OCI-LY1 (cell line): ENCODE measurements around the gene STARD13.

Experiments used
- EZH2 ChIP-seq: fragments of 200-600 bp; sonication (generic), shearing (Covaris generic); IDR thresholded peaks from 2 replicates; pipeline ENCODE4 v1.8.0; 2017; ENCODE audit warnings: borderline replicate concordance, mixed run types, mild to moderate bottlenecking, antibody characterized with exemption, low read length, moderate library complexity, mixed read lengths
- TF ChIP-seq, protein P1 (sequence below): fragments of 200-600 bp; sonication (generic), shearing (Covaris generic); IDR thresholded peaks from 2 replicates; pipeline ENCODE4 v1.5.1; 2017; ENCODE audit warnings: mild to moderate bottlenecking, antibody characterized with exemption, low read length, moderate library complexity, mixed read lengths

DNA sequence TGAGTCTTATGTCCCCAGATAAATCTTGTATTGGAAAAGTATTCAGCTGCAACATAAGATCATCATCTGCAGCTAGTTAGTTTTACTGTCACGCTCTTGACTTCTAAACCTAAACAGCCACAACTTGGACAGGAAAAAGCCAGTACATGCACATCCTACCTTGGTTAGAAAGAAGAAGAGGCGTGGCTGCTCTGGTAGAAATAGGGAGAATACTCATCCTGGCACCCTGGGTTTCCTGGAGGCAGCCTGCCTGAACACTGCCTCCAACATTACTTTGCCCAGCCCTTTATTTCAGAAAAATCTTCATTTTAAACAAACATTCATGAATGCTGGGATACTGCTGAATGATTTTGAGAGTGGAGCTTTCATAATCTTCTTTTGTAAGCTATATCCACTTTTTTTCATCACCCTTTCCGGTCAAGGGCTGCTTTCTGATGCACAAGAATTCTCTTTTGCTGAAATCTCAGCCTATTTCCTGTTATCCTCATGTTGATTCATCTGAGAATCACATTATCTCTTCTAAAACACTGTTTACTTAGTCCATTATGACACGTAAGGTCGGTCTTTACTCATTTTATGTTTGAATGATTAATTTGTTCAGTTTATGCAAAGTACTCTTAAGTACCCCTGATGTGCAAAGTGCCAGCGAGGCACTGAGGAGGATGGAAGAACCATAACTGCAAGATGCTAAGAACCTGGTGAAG, 55.2 kb downstream of the STARD13 start:
- TF ChIP-seq, protein P1, sequence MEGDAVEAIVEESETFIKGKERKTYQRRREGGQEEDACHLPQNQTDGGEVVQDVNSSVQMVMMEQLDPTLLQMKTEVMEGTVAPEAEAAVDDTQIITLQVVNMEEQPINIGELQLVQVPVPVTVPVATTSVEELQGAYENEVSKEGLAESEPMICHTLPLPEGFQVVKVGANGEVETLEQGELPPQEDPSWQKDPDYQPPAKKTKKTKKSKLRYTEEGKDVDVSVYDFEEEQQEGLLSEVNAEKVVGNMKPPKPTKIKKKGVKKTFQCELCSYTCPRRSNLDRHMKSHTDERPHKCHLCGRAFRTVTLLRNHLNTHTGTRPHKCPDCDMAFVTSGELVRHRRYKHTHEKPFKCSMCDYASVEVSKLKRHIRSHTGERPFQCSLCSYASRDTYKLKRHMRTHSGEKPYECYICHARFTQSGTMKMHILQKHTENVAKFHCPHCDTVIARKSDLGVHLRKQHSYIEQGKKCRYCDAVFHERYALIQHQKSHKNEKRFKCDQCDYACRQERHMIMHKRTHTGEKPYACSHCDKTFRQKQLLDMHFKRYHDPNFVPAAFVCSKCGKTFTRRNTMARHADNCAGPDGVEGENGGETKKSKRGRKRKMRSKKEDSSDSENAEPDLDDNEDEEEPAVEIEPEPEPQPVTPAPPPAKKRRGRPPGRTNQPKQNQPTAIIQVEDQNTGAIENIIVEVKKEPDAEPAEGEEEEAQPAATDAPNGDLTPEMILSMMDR: no peak
- TF ChIP-seq EZH2: no peak
